ENCODE results near the gene DEPP1.

The DEPP1 gene

DNA sequence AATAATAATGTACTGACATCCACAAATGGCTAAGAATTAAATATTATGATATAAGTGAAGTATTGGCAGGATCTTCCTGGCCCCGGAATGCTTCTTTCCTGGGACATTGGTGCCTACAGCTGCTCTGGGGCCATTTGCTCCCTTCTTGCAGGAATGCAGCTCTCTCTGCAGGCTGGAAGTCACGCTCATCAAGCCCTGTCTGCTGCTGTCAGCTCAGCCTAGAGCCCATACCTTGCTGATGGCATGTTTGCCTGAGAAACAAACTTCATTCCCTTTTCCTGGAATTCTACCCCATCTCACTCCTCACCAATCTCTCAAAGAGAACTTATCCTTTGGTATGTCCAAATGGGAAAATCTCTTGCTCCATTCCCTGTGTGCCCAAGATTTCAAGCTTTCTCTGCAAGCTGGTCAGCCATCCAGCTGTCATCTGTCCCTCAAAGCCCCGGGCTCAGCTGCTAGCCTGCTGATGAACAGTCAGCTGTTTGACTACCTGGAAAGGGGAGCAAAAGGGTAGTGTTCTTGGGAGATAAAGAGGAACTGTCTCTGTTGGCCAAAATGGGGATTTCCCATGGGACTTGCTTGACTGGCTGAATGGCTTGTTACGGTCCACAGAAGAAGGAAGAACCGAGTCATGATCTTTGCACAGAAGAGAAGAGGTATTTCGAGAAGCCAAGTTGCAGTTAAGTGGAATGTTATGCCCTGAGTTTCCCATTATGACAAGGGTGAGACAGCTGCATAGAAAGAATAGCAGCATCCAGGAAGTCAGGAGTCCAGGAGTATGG is 31.0 kb downstream of the DEPP1 start:
- DNase-seq (ENCODE audit: low spot score) (no peak), ATAC-seq (ENCODE audit: low read depth) (no peak)
- Histone ChIP-seq H3K4me3 (ENCODE audit: severe bottlenecking) (no peak overlapping the region), H3K27ac (ENCODE audit: poor library complexity, severe bottlenecking) (no peak overlapping the region), H3K9me3 (ENCODE audit: severe bottlenecking) (no peaks in the 10 kb centered on the region), H3K27me3 (ENCODE audit: insufficient read depth, poor library complexity, severe bottlenecking) (no peaks in the 10 kb centered on the region), H3K4me1 (ENCODE audit: insufficient read depth, poor library complexity, severe bottlenecking) (no peaks in the 10 kb centered on the region), H3K36me3 (ENCODE audit: low read depth) (no peaks in the 10 kb centered on the region)
- no peak for TF ChIP-seq CTCF (IDR thresholded peaks at IDR 0.05; ENCODE audit: poor library complexity, severe bottlenecking)

GRCh38 chr10:44946205-44946604 is 32.4 kb downstream of the DEPP1 start:
- TF ChIP-seq CTCF (IDR thresholded peaks at IDR 0.05; ENCODE audit: poor library complexity, severe bottlenecking) = no peak
- H3K9me3 ChIP-seq (ENCODE audit: severe bottlenecking) = no peaks in the 10 kb centered on the region
- ATAC-seq (ENCODE audit: low read depth) = peak; percentile 44
- no peak overlapping the region for H3K27ac ChIP-seq (ENCODE audit: poor library complexity, severe bottlenecking)
- H3K4me1 ChIP-seq (ENCODE audit: insufficient read depth, poor library complexity, severe bottlenecking) = no peaks in the 10 kb centered on the region
- no peaks in the 10 kb centered on the region for H3K27me3 ChIP-seq (ENCODE audit: insufficient read depth, poor library complexity, severe bottlenecking)
- no peak for DNase-seq (ENCODE audit: low spot score)
- no peaks in the 10 kb centered on the region for H3K36me3 ChIP-seq (ENCODE audit: low read depth)
- no peak overlapping the region for H3K4me3 ChIP-seq (ENCODE audit: severe bottlenecking)

- no peaks in the 10 kb centered on the region for H3K36me3 ChIP-seq (ENCODE audit: low read depth)
Observed at GRCh38 chr10:44944354-44944753, 34.3 kb downstream of the DEPP1 start.

GRCh38 chr10:44939691-44940401 is 38.8 kb downstream of the DEPP1 start:
- Histone ChIP-seq H3K4me3 (ENCODE audit: severe bottlenecking) (no peak overlapping the region), H3K27ac (ENCODE audit: poor library complexity, severe bottlenecking) (no peak overlapping the region), H3K9me3 (ENCODE audit: severe bottlenecking) (no peaks in the 10 kb centered on the region), H3K27me3 (ENCODE audit: insufficient read depth, poor library complexity, severe bottlenecking) (no peaks in the 10 kb centered on the region), H3K36me3 (ENCODE audit: low read depth) (no peaks in the 10 kb centered on the region), H3K4me1 (ENCODE audit: insufficient read depth, poor library complexity, severe bottlenecking) (no peaks in the 10 kb centered on the region)
- no peak for ATAC-seq (ENCODE audit: low read depth)
- DNase-seq (ENCODE audit: low spot score) = no peak
- no peak for TF ChIP-seq CTCF (IDR thresholded peaks at IDR 0.05; ENCODE audit: poor library complexity, severe bottlenecking)

More at GRCh38 chr10:44944354-44944753, 34.3 kb downstream of the DEPP1 start:
- no peak overlapping the region for H3K4me3 ChIP-seq (ENCODE audit: severe bottlenecking)
- no peak overlapping the region for H3K27ac ChIP-seq (ENCODE audit: poor library complexity, severe bottlenecking)
- ATAC-seq (ENCODE audit: low read depth) (no peak), DNase-seq (ENCODE audit: low spot score) (no peak)
- no peak for TF ChIP-seq CTCF (IDR thresholded peaks at IDR 0.05; ENCODE audit: poor library complexity, severe bottlenecking)
- no peaks in the 10 kb centered on the region for H3K4me1 ChIP-seq (ENCODE audit: insufficient read depth, poor library complexity, severe bottlenecking)
- no peaks in the 10 kb centered on the region for H3K27me3 ChIP-seq (ENCODE audit: insufficient read depth, poor library complexity, severe bottlenecking)
- H3K9me3 ChIP-seq (ENCODE audit: severe bottlenecking) = no peaks in the 10 kb centered on the region

- Histone ChIP-seq H3K36me3 (ENCODE audit: low read depth) (no peaks in the 10 kb centered on the region), H3K4me1 (ENCODE audit: insufficient read depth, poor library complexity, severe bottlenecking) (no peaks in the 10 kb centered on the region), H3K9me3 (ENCODE audit: severe bottlenecking) (no peaks in the 10 kb centered on the region), H3K27ac (ENCODE audit: poor library complexity, severe bottlenecking) (no peak overlapping the region), H3K27me3 (ENCODE audit: insufficient read depth, poor library complexity, severe bottlenecking) (no peaks in the 10 kb centered on the region), H3K4me3 (ENCODE audit: severe bottlenecking) (no peak overlapping the region)
- no peak for TF ChIP-seq CTCF (IDR thresholded peaks at IDR 0.05; ENCODE audit: poor library complexity, severe bottlenecking)
- ATAC-seq (ENCODE audit: low read depth) (no peak), DNase-seq (ENCODE audit: low spot score) (no peak)
Observed at GRCh38 chr10:44938956-44939355, 39.7 kb downstream of the DEPP1 start.
